Keratinocyte (primary cell): Measurements from ENCODE around the gene WNT7A.

Experiments used
- EZH2 ChIP-seq: IDR thresholded peaks from one replicate; pipeline ENCODE4 v1.6.1; 2012; ENCODE audit warnings: inconsistent platforms, mild to moderate bottlenecking, low read length, moderate library complexity
- TF ChIP-seq, protein P1 (sequence below), 3 experiments: IDR thresholded peaks in 1 of 3; conservative IDR thresholded peaks in 1 of 3; optimal IDR thresholded peaks in 1 of 3; 2 replicates in 2 of 3; 3 replicates in 1 of 3; pipeline versions ENCODE3 to v1.5.1; 2011; ENCODE audit warnings: low read length in 3 of 3, mild to moderate bottlenecking in 3 of 3, moderate library complexity in 2 of 3, control low read depth in 1 of 3, inconsistent platforms in 1 of 3; ENCODE audit not compliant: insufficient read depth in 2 of 3; ENCODE audit errors: extremely low read depth in 1 of 3

- TF ChIP-seq, protein P1, sequence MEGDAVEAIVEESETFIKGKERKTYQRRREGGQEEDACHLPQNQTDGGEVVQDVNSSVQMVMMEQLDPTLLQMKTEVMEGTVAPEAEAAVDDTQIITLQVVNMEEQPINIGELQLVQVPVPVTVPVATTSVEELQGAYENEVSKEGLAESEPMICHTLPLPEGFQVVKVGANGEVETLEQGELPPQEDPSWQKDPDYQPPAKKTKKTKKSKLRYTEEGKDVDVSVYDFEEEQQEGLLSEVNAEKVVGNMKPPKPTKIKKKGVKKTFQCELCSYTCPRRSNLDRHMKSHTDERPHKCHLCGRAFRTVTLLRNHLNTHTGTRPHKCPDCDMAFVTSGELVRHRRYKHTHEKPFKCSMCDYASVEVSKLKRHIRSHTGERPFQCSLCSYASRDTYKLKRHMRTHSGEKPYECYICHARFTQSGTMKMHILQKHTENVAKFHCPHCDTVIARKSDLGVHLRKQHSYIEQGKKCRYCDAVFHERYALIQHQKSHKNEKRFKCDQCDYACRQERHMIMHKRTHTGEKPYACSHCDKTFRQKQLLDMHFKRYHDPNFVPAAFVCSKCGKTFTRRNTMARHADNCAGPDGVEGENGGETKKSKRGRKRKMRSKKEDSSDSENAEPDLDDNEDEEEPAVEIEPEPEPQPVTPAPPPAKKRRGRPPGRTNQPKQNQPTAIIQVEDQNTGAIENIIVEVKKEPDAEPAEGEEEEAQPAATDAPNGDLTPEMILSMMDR (optimal IDR thresholded peaks at IDR 0.05 in 1 of 3, IDR thresholded peaks at IDR 0.05 in 1 of 3, conservative IDR thresholded peaks at IDR 0.05 in 1 of 3; ENCODE audit: extremely low read depth in 1 of 3, insufficient read depth in 2 of 3, low read length in 3 of 3) = no peak
- no peak for TF ChIP-seq EZH2
Measured at GRCh38 chr3:13815088-13815683, 64.7 kb downstream of the WNT7A start.
